Activated T-cell treated with anti-CD3 and anti-CD28 coated beads, Interleukin-2, amount 50 U/mL, for 72 hours (primary cell): ENCODE measurements around the gene USP16. TPM values are rescaled to one million over a fixed set of nuclear protein-coding genes. Genes with fewer than 3 reads are reported as not detected.

Experiments
- ATAC-seq, 2 donors: fragments of 150-1000 bp; cut with Tn5 transposase; replicated peaks in 1 of 2; 2 replicates each; pipeline ENCODE4 v1.10.0; 2021; ENCODE audit warnings: moderate library complexity in 2 of 2, mild to moderate bottlenecking in 1 of 2
- DNase-seq, 2 donors: peaks; one replicate each; pipeline ENCODE4 v3.0.0; 2021 to 2022; ENCODE audit warnings: mixed read lengths in 1 of 2
- H3K27ac Mint-ChIP-seq: one replicate; pipeline ENCODE4 v1.8.0; 2022; ENCODE audit warnings: mild to moderate bottlenecking, moderate library complexity, mixed read lengths
- H3K27me3 Mint-ChIP-seq: one replicate; pipeline ENCODE4 v1.8.0; 2022; ENCODE audit warnings: low read depth, mixed read lengths
- H3K36me3 Mint-ChIP-seq, 2 donors: one replicate each; pipeline ENCODE4 v1.8.0; 2022; ENCODE audit warnings: mixed read lengths in 2 of 2, mild to moderate bottlenecking in 1 of 2; ENCODE audit not compliant: insufficient read depth in 2 of 2
- H3K4me1 Mint-ChIP-seq: one replicate; pipeline ENCODE4 v1.8.0; 2022; ENCODE audit warnings: low read depth, mixed read lengths
- H3K4me3 Mint-ChIP-seq, 2 donors: one replicate each; pipeline ENCODE4 v1.8.0; 2022; ENCODE audit warnings: mild to moderate bottlenecking in 2 of 2, mixed read lengths in 2 of 2, moderate library complexity in 2 of 2
- H3K9me3 Mint-ChIP-seq, 2 donors: one replicate each; pipeline ENCODE4 v1.8.0; 2022; ENCODE audit warnings: mixed read lengths in 2 of 2
- total RNA-seq, 2 donors: library from RNA; stranded (reverse); gene quantifications; one replicate each; pipeline ENCODE4 v1.2.3, GENCODE V29; 2022

USP16 gene
- total RNA-seq, 2 donors from 2014 or later, result 46.4 to 47.0 TPM

DNA sequence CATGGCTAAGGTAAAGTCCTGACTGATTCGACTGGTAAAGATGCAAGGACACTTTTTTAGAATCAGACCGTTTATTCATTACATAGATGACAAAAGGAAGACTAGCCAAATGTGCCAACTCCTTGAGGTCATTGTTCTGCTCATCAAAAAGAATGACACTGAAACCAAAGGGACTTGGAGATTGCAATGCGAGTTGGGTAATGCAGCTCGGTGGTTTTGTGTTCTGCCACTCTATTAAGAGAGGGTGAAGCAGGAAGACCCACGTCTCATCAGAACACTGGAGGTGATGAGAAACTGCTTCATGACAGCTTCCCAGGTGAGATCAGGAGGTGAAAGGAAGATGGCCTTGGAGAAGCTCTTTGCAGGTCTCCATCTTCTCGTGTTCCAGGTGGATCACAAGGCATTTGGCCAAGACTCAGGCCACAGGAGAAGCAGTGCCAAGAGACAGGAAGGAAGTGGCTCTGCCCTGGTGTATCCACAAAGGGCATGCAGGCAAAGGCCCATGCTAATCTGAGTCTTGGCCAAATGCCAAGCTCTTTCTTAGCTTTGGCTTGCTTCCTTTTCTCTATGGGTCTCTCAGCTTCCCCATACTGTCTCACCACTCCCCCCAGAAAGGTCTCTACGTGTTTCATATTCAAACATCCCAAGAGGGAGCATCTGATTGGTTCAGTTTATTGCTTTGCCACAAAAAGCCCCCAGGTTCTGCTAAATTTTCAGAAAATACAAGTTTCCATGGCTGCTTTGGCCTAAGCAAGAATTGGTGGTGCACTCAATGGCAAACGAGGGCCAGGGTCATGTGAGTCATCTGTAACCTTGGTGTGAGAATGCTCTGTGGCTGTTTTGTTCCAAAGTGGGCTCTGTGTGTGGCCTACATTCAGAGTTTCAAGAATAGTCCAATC lies 54.6 kb downstream of the USP16 start:
- Mint-ChIP-seq H3K4me3 (peak overlapping the region; percentile 79 to 83), H3K4me1 (peaks cover 51% of the 10 kb centered on the region), H3K27me3 (no peaks in the 10 kb centered on the region), H3K36me3 (no peaks in the 10 kb centered on the region), H3K9me3 (peaks cover 0 to 2% of the 10 kb centered on the region in 2 donors), H3K27ac (peak overlapping the region; percentile 85)
- ATAC-seq (peak; percentile 75 to 81), DNase-seq (peak; percentile 58 to 60)

DNA sequence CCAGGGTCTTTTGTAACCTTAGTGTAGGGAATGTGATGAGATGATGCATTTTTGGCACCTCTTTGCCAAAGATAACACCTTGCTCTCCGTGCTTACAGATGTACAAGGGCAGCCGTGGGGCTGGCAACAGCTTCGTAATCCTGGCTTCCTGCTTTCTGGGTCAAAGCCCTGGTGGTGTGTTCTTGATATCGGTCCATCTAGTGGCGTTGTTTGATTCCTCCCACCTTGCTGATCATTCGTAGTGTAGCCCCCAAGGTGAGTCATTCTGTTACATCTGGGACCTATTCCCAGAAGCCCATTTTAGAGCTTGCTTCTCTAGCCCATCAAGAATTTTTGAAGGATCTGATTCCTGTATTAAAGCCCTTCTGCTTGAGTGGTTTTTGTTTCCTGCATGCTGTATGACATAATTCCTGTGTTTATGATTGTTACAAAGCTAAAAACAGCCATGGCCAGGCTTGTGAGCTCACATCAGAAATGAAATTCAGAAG lies 56.0 kb downstream of the USP16 start:
- peaks cover 0 to 2% of the 10 kb centered on the region in 2 donors for H3K9me3 Mint-ChIP-seq
- peaks cover 49% of the 10 kb centered on the region for H3K4me1 Mint-ChIP-seq
- peak overlapping the region; percentile 79 to 83 for H3K4me3 Mint-ChIP-seq
- ATAC-seq (no peak), DNase-seq (no peak)
- no peaks in the 10 kb centered on the region for H3K36me3 Mint-ChIP-seq
- H3K27me3 Mint-ChIP-seq, result no peaks in the 10 kb centered on the region
- H3K27ac Mint-ChIP-seq, result peak overlapping the region; percentile 85

DNA sequence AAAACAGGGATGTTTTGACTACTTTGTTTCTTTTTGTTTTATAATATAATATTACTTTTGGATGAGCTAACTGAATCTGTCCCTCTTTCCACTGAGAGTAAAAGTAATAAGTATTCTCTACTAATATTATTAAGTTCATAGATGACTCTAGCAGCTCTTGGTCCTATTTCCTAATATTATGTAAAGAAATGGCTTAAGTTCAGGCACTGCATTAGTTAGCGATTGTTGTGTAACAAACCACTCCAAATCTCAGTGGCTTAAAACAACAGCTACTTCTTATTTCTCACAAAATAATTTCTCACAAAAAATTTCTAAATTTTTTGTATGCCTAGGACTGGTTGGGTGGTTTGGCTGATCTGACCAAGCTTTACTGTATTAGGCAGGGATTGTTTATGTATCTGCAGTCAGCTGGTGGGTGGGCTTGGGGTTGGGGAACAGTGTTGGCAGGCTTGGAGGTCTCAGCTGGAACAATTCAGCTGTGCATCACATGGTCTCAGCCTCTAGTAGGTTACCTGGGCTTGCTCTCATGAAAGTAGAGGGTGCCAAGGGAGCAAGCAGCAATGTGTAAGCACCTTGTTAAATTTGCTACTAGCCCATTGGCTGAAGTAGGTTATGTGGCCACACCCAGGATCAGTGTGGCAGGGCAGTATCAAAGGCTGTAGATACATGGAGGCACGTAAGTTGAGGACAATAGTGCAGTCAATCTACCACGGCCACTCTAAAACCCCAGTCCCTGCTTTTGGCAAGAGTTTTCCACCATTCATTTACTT lies 57.8 kb downstream of the USP16 start:
- H3K36me3 Mint-ChIP-seq, result peaks cover 0 to 2% of the 10 kb centered on the region in 2 donors

DNA sequence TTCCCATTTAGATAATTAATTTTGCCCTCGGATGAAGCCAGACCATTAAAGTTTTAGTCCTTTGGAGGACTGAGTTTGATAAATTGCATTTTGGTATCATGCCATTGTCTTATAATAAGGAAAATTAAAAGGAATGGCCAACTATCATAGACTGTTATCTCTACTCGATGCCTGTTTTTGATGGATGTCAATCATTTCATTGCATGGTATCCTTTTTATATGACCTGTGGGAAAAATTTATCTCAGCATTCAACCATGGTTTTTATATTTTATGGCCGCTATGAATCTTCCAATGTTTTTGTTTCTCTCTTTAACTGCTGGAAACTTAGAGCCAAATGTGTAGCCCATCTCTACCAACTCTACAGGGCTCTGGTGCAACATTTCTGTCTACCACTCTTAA lies 58.8 kb downstream of the USP16 start:
- Mint-ChIP-seq H3K9me3 (peaks cover 0 to 2% of the 10 kb centered on the region in 2 donors), H3K4me3 (no peak overlapping the region), H3K4me1 (peaks cover 34% of the 10 kb centered on the region), H3K27ac (peak overlapping the region; percentile 33), H3K36me3 (peaks cover 0 to 2% of the 10 kb centered on the region in 2 donors), H3K27me3 (no peaks in the 10 kb centered on the region)
- DNase-seq (no peak), ATAC-seq (no peak)

More for the DNA sequence above, 57.8 kb downstream of the USP16 start:
- Mint-ChIP-seq H3K4me3 (no peak overlapping the region), H3K27me3 (no peaks in the 10 kb centered on the region), H3K9me3 (peaks cover 0 to 2% of the 10 kb centered on the region in 2 donors), H3K4me1 (peaks cover 34% of the 10 kb centered on the region), H3K27ac (no peak overlapping the region)
- DNase-seq, result no peak
- ATAC-seq, result no peak

DNA sequence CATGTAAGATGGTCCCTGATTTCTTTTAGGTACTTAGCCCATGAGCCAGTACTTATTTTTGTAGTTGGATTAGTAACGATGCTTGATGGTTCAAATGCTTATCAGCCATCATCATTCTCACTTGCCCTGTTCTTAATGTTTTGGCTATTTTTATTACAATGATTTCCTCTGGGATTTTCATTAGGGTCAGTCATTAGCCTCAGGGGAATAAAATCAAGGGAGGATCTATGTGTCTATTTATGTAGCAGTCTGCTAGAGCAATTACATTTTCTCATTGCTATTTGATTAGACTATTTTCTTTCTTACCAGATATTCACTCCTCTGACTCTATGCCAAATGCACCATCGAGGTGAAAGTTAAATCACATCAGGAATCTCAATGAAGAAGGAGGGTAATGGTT lies 59.9 kb downstream of the USP16 start:
- H3K4me1 Mint-ChIP-seq, result peaks cover 25% of the 10 kb centered on the region
- no peak overlapping the region for H3K4me3 Mint-ChIP-seq
- no peak overlapping the region for H3K27ac Mint-ChIP-seq
- no peaks in the 10 kb centered on the region for H3K9me3 Mint-ChIP-seq
- H3K27me3 Mint-ChIP-seq, result no peaks in the 10 kb centered on the region
- ATAC-seq, result no peak
- H3K36me3 Mint-ChIP-seq, result peaks cover 0 to 2% of the 10 kb centered on the region in 2 donors
- no peak for DNase-seq

DNA sequence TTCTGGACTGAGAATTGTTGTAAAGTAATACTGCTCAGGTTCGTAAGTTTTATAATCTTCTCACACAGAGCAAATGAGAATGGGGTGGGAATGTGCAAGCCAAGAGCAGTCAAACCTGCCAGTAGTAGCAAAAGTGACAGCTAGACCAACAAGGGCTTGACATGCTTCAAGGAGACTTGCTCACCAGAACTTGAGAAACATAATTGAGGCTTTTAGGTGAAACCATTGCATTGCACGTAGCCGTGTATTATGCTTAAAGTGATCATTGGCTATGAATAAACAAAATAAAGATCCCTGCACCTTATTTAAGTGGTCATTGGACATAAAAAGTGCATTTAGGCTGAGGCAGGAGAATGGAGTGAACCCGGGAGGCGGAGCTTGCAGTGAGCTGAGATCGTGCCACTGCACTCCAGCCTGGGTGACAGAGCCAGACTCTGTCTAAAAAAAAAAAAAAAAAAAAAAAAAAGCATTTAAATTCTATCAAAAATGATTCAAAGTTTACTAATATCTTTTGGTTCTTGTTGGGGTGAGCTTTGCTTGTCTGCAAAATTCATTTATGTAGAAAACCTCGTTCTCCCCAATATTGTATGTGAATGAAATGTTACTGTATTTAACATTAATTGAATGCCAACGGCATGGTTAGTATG lies 60.8 kb downstream of the USP16 start:
- Mint-ChIP-seq H3K4me3 (no peak overlapping the region), H3K27ac (no peak overlapping the region), H3K27me3 (no peaks in the 10 kb centered on the region), H3K36me3 (peaks cover 0 to 2% of the 10 kb centered on the region in 2 donors), H3K9me3 (no peaks in the 10 kb centered on the region), H3K4me1 (peaks cover 22% of the 10 kb centered on the region)
- no peak for DNase-seq
- no peak for ATAC-seq

DNA sequence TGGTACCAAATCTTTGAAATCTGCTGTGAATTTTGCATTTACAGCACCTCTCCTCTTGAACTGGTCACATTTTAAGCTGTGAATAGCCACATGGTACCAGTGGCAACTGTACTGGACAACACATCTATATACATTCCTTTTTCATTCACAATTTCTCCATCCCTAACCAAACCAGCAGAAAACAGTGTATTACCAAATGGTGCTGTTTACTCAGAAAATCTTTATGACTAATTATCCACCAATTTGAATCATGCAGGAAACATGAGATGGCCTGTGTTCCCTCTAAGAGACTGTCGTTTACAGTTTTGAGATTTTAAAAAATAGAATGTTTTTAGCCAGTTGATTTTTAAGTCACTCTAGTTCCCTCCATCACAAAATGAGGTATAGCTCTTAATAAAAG lies 66.6 kb downstream of the USP16 start:
- DNase-seq, result no peak
- ATAC-seq, result peak; percentile 66 to 69
- peaks cover 41% of the 10 kb centered on the region for H3K4me1 Mint-ChIP-seq
- H3K9me3 Mint-ChIP-seq, result no peaks in the 10 kb centered on the region
- peaks cover 2% of the 10 kb centered on the region for H3K27me3 Mint-ChIP-seq
- peak overlapping the region in 1 of 2 donors; percentile 6 for H3K4me3 Mint-ChIP-seq
- H3K36me3 Mint-ChIP-seq, result peaks cover 0 to 9% of the 10 kb centered on the region in 2 donors
- peak overlapping the region; percentile 13 for H3K27ac Mint-ChIP-seq

DNA sequence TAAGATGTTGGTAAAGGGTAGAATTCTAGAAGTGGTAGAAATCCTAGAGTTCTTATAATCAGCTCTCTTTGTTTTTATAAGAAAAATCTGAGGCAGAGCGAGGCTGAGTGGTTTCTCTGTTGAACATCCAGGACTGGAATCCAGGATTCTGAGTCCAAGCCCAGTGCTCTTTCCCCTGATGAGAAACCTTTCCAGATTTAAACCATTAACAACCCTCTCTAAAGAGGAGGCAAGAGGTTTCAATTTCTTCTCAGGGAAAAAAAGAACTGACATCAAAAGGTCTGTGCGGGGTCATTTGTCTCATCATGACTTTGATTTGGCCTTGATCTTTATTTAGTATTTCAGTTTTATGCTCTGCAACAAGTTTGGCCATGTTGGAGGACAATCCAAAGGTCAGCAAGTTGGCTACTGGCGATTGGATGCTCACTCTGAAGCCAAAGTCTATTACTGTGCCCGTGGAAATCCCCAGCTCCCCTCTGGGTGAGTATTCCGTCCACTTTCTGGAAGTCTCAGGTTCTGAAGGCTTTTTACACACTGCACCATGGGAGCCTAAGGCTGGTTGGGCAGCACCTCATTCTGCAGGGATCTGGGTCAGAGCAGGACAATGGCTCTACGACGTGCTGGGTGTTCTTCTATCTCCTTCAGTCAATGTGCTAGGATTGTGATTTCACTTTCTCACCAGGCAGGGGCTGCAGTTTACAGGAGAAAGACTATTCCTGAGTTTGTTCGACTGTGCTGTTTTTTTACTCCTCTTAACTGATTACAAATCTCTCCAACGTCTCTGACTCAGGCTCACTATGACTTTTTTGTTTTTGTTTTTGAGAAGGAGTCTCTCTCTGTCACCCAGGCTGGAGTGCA lies 67.9 kb downstream of the USP16 start:
- no peak overlapping the region for H3K27ac Mint-ChIP-seq
- peaks cover 0 to 6% of the 10 kb centered on the region in 2 donors for H3K36me3 Mint-ChIP-seq
- no peak for DNase-seq
- no peaks in the 10 kb centered on the region for H3K9me3 Mint-ChIP-seq
- peaks cover 12% of the 10 kb centered on the region for H3K27me3 Mint-ChIP-seq
- peak; percentile 66 to 71 for ATAC-seq
- peaks cover 41% of the 10 kb centered on the region for H3K4me1 Mint-ChIP-seq
- peak overlapping the region; percentile 13 to 43 for H3K4me3 Mint-ChIP-seq

DNA sequence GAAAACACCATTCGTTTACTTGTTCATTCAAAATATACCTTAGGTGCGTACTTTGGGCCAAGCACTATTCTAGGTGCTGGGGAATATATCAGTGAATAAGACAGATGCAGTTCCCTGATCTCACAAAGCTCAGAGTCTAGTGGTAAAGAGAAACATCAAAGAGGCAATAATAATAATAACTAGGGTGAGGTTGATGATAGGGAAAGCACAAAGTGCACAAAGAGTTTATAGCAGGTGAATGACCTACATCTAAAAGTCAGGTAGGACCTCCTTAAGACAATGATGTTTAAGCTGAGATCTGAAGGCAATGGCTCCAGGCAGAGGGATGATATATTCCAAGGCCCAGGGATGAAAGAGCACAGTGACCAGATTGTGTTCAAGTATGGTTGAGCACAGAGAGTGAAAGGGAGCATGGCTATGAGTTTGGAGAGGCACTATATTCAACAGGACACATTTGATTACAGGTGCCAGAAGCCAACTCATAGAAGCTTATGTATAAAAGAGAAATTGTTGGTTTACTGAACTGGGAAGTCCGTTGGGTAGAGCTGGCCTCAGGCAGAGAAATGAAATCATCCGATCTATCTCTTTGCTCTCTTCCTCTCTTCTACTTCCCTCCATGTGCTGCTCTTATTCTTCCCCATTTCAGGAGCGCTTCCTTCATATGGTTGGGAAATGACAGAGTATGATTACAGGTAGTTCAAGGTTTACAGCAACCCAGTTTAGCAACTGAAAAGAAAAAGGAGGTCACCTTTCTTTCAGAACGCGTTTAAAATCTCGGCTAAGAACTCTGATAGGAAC lies 71.9 kb downstream of the USP16 start:
- Mint-ChIP-seq H3K4me3 (no peak overlapping the region), H3K27ac (no peak overlapping the region), H3K4me1 (peaks cover 23% of the 10 kb centered on the region), H3K27me3 (peaks cover 12% of the 10 kb centered on the region), H3K36me3 (peaks cover 1 to 4% of the 10 kb centered on the region in 2 donors), H3K9me3 (no peaks in the 10 kb centered on the region)
- ATAC-seq, result no peak
- DNase-seq, result no peak

DNA sequence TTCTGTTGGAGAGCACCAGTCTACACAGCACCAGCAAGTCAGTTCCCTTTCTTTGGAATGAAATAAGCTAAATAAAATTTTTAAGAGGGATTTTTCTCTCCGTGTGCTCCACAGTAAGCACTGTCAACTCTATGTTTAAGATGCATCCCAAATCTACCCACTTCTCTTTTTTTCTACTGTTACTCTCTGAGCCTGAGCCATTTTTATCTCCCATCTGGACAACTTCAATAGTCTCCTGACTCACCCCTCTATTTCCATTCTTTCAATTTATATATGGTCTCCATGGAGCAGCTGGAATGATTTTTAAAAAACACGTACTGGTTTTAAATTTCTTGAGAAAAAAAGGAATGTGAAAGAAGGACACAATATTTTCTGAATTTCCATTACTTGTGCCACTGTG lies 73.7 kb downstream of the USP16 start:
- peaks cover 0 to 1% of the 10 kb centered on the region in 2 donors for H3K36me3 Mint-ChIP-seq

DNA sequence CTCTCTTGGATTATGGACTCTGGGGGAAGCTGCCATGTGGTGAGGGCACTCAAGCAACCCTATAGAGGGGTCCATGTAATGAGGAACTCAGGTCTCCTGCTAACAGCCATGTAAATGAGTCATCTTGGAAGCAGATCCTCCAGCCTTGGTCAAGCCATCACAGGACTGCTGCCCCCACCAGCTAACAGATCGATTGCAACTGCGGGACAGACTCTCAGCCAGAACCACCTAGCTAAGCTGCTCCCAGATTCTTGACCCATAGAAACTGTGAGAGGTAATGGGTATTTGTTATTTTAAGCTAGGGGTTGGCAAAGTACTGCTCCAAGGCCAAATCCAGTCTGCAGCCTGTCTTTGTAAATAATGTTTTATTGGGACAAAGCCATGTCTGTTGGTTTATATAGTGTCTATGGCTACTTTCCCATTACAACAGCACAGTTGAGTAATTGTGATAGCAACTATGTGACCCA lies 78.4 kb downstream of the USP16 start:
- Mint-ChIP-seq H3K4me1 (peaks cover 9% of the 10 kb centered on the region), H3K27me3 (no peaks in the 10 kb centered on the region), H3K4me3 (no peak overlapping the region), H3K27ac (no peak overlapping the region), H3K9me3 (no peaks in the 10 kb centered on the region), H3K36me3 (peaks cover 0 to 1% of the 10 kb centered on the region in 2 donors)
- DNase-seq (no peak), ATAC-seq (no peak)

More for the DNA sequence above, 73.7 kb downstream of the USP16 start:
- H3K4me1 Mint-ChIP-seq, result peaks cover 9% of the 10 kb centered on the region
- H3K9me3 Mint-ChIP-seq, result no peaks in the 10 kb centered on the region
- H3K27me3 Mint-ChIP-seq, result peaks cover 12% of the 10 kb centered on the region
- H3K27ac Mint-ChIP-seq, result no peak overlapping the region
- no peak overlapping the region for H3K4me3 Mint-ChIP-seq
- DNase-seq (no peak), ATAC-seq (no peak)
